ENCODE measurements around the gene LRRC55. TPM values are rescaled to one million over a fixed set of nuclear protein-coding genes. Genes with fewer than 3 reads are reported as not detected.

Gene LRRC55
- total RNA-seq, 4 donors from 2014 or later = 0.09 to 0.32 TPM; not detected in 2

- DNase-seq = no peak
- no peak for TF ChIP-seq CTCF (IDR thresholded peaks at IDR 0.05)
- no peak for TF ChIP-seq POLR2A (IDR thresholded peaks at IDR 0.05)
- 58 to 65% methylated on average over 9 to 10 of the region's 10 CpGs for WGBS, 2 donors
- Histone ChIP-seq H3K4me3 (no peak overlapping the region), H3K36me3 (no peaks in the 10 kb centered on the region), H3K27me3 (peaks cover 0 to 5% (median 0%) of the 10 kb centered on the region in 4 donors), H3K4me1 (peaks cover 0 to under 1% (median 0%) of the 10 kb centered on the region in 3 donors), H3K27ac (no peak overlapping the region), H3K9me3 (no peaks in the 10 kb centered on the region)
- intact Hi-C loops (cut with DNase I) = no loop called here
Observed at GRCh38 chr11:57155838-57156607, 25.7 kb upstream of the LRRC55 start.

GRCh38 chr11:57156928-57157327, 24.8 kb upstream of the LRRC55 start:
- TF ChIP-seq CTCF (IDR thresholded peaks at IDR 0.05) (no peak), POLR2A (IDR thresholded peaks at IDR 0.05) (no peak)
- Histone ChIP-seq H3K27me3 (peaks cover 0 to 5% (median 0%) of the 10 kb centered on the region in 4 donors), H3K36me3 (no peaks in the 10 kb centered on the region), H3K4me1 (peaks cover 0 to 9% (median 3%) of the 10 kb centered on the region in 3 donors), H3K9me3 (no peaks in the 10 kb centered on the region), H3K4me3 (no peak overlapping the region), H3K27ac (no peak overlapping the region)
- 89% methylated on average over 4 of the region's 4 CpGs for WGBS, 2 donors
- intact Hi-C loops (cut with DNase I) = no loop called here
- DNase-seq = no peak

GRCh38 chr11:57157624-57158023, 24.1 kb upstream of the LRRC55 start:
- DNase-seq = no peak
- no peak overlapping the region for H3K4me3 ChIP-seq
- no peaks in the 10 kb centered on the region for H3K36me3 ChIP-seq
- H3K4me1 ChIP-seq = peaks cover 0 to 16% (median 4%) of the 10 kb centered on the region in 3 donors
- 78 to 80% methylated on average over 3 of the region's 3 CpGs for WGBS, 2 donors
- H3K27me3 ChIP-seq = peaks cover 0 to 5% (median 0%) of the 10 kb centered on the region in 4 donors
- H3K27ac ChIP-seq = no peak overlapping the region
- intact Hi-C loops (cut with DNase I) = no loop called here
- no peak for TF ChIP-seq POLR2A (IDR thresholded peaks at IDR 0.05)
- no peak for TF ChIP-seq CTCF (IDR thresholded peaks at IDR 0.05)
- no peaks in the 10 kb centered on the region for H3K9me3 ChIP-seq

GRCh38 chr11:57158180-57158579, 23.6 kb upstream of the LRRC55 start:
- Histone ChIP-seq H3K4me3 (no peak overlapping the region), H3K9me3 (no peaks in the 10 kb centered on the region), H3K27me3 (peaks cover 0 to 5% (median 0%) of the 10 kb centered on the region in 4 donors), H3K27ac (no peak overlapping the region), H3K36me3 (no peaks in the 10 kb centered on the region), H3K4me1 (peaks cover 4 to 22% (median 4%) of the 10 kb centered on the region in 3 donors)
- DNase-seq = no peak
- WGBS, 2 donors = 77 to 78% methylated on average over 5 of the region's 5 CpGs
- TF ChIP-seq POLR2A (IDR thresholded peaks at IDR 0.05) = no peak
- no peak for TF ChIP-seq CTCF (IDR thresholded peaks at IDR 0.05)
- intact Hi-C loops (cut with DNase I) = no loop called here

- Histone ChIP-seq H3K4me1 (peaks cover 4 to 26% (median 4%) of the 10 kb centered on the region in 3 donors), H3K36me3 (no peaks in the 10 kb centered on the region), H3K27ac (no peak overlapping the region), H3K27me3 (peaks cover 0 to 5% (median 0%) of the 10 kb centered on the region in 4 donors), H3K9me3 (no peaks in the 10 kb centered on the region), H3K4me3 (no peak overlapping the region)
- intact Hi-C loops (cut with DNase I) = no loop called here
- TF ChIP-seq POLR2A (IDR thresholded peaks at IDR 0.05) (no peak), CTCF (IDR thresholded peaks at IDR 0.05) (no peak)
- WGBS, 2 donors = 78 to 81% methylated on average over 1 of the region's 1 CpG
- DNase-seq = no peak
Observed at GRCh38 chr11:57158599-57158998, 23.2 kb upstream of the LRRC55 start.

Data from esophagus squamous epithelium (tissue), 5 donors.